HS-27A (cell line): ENCODE results near the gene OAT.
A peak's percentile ranks its signal among the peaks of the same experiment; 100 is the strongest.

Source experiments
- DNase-seq: peaks from one replicate; pipeline ENCODE4 v3.0.0-alpha.2; 2012; ENCODE audit warnings: low read depth, missing footprints

Gene OAT

GRCh38 chr10:124418726-124419501, at the start of gene OAT:
TSS of gene OAT (minus strand) at chr10:124418923. CDS start at chr10:124412171, 6,752 bp downstream.
- peak; percentile 73 for DNase-seq

GRCh38 chr10:124467165-124467564, 48.4 kb upstream of the OAT start:
- no peak for DNase-seq

- no peak for DNase-seq
Measured at GRCh38 chr10:124465777-124466488, 47.2 kb upstream of the OAT start.

- DNase-seq: no peak
Measured at GRCh38 chr10:124465003-124465776, 46.5 kb upstream of the OAT start.

GRCh38 chr10:124464028-124464965, 45.6 kb upstream of the OAT start:
- no peak for DNase-seq

GRCh38 chr10:124462348-124462695, 43.6 kb upstream of the OAT start:
- DNase-seq: no peak

GRCh38 chr10:124461642-124462347, 43.1 kb upstream of the OAT start, which contains the start of gene LHPP:
TSS of gene LHPP (plus strand) at chr10:124461823. CDS start at chr10:124461863, 40 bp downstream.
- DNase-seq: peak; percentile 31

GRCh38 chr10:124460144-124460543, 41.4 kb upstream of the OAT start:
- DNase-seq: no peak

GRCh38 chr10:124459395-124459794, 40.7 kb upstream of the OAT start:
- no peak for DNase-seq

GRCh38 chr10:124458889-124459288, 40.2 kb upstream of the OAT start:
- no peak for DNase-seq

GRCh38 chr10:124458473-124458872, 39.8 kb upstream of the OAT start:
- DNase-seq: no peak

GRCh38 chr10:124455441-124455840, 36.7 kb upstream of the OAT start:
- no peak for DNase-seq

- DNase-seq: no peak
Measured at GRCh38 chr10:124453960-124454610, 35.4 kb upstream of the OAT start.

GRCh38 chr10:124451276-124451675, 32.6 kb upstream of the OAT start:
- no peak for DNase-seq

- DNase-seq: no peak
Measured at GRCh38 chr10:124450783-124451057, 32.0 kb upstream of the OAT start.

- DNase-seq: no peak
Measured at GRCh38 chr10:124450012-124450782, 31.5 kb upstream of the OAT start, which contains the start of gene NKX1-2. TSS of gene NKX1-2 (minus strand) at chr10:124450035. CDS start at chr10:124449943, 92 bp downstream.

GRCh38 chr10:124449170-124450011, 30.7 kb upstream of the OAT start:
- no peak for DNase-seq

- no peak for DNase-seq
Measured at GRCh38 chr10:124448696-124449169, 30.0 kb upstream of the OAT start.
